ENCODE measurements around the gene KCNK7. TPM values are rescaled to one million over a fixed set of nuclear protein-coding genes. Genes with fewer than 3 reads are reported as not detected.

KCNK7 gene
- total RNA-seq, 1 experiment from 2014 or later = 1.8 TPM

- Mint-ChIP-seq H3K36me3 (ENCODE audit: insufficient read depth in 1 of 3, low read depth in 3 of 3) (no peaks in the 10 kb centered on the region), H3K27ac (no peak overlapping the region; a peak in 2 of 7 replicates), H3K9me3 (no peaks in the 10 kb centered on the region; a peak in 1 of 5 replicates), H3K4me1 (peaks cover 37 to 59% of the 10 kb centered on the region in 2 experiments), H3K4me3 (peak overlapping the region in 1 of 2 experiments; percentile 56; a peak in 3 of 5 replicates), H3K27me3 (ENCODE audit: low read depth) (peaks cover 76% of the 10 kb centered on the region)
- peak; percentile 83 for DNase-seq
- Histone ChIP-seq H4K91ac (ENCODE audit: insufficient read length, low read depth, low read length) (no peak overlapping the region), H3K79me1 (ENCODE audit: insufficient read depth, low read depth, low read length, poor library complexity, severe bottlenecking) (no peaks in the 10 kb centered on the region), H3K9me3 (ENCODE audit: control insufficient read depth, low read depth, low read length) (no peaks in the 10 kb centered on the region), H3K4me2 (ENCODE audit: insufficient read depth, insufficient read length, low read length) (no peak overlapping the region), H3K4me1 (ENCODE audit: insufficient read depth, low read length) (peaks cover 6% of the 10 kb centered on the region; the same call in 1 of the 2 replicates), H3K79me2 (ENCODE audit: insufficient read depth, low read length) (no peaks in the 10 kb centered on the region), H2BK20ac (ENCODE audit: low read depth, low read length, poor library complexity, severe bottlenecking) (no peak overlapping the region), H3K23ac (ENCODE audit: insufficient read length, low read depth, low read length) (no peak overlapping the region), H2BK120ac (ENCODE audit: low read depth, low read length, poor library complexity, severe bottlenecking) (no peak overlapping the region), H3K27ac (ENCODE audit: insufficient read length, low read depth, low read length) (no peak overlapping the region), H2AFZ (ENCODE audit: low read length) (no peak overlapping the region), H4K20me1 (ENCODE audit: control insufficient read depth, insufficient read depth, insufficient read length) (no peaks in the 10 kb centered on the region), H2AK5ac (ENCODE audit: insufficient read length, low read length) (no peak overlapping the region), H3K23me2 (ENCODE audit: insufficient read length, low read depth, low read length, poor library complexity, severe bottlenecking) (no peaks in the 10 kb centered on the region), H3K27me3 (ENCODE audit: insufficient read depth, low read length) (no peaks in the 10 kb centered on the region; the same call in 1 of the 2 replicates), H4K5ac (ENCODE audit: insufficient read length, low read depth, low read length) (no peak overlapping the region), H3K9ac (ENCODE audit: extremely low read depth, insufficient read length, low read length) (no peak overlapping the region), H3K4ac (ENCODE audit: low read depth, low read length) (no peak overlapping the region), H3K18ac (ENCODE audit: insufficient read length, low read depth, low read length) (no peak overlapping the region), H4K8ac (replicated peaks; ENCODE audit: insufficient read length, low read depth, low read length) (no peak overlapping the region), H3K56ac (ENCODE audit: insufficient read length, low read depth, low read length) (no peak overlapping the region), H3T11ph (ENCODE audit: low read length) (no peak overlapping the region), H3K14ac (ENCODE audit: insufficient read depth, low read length) (no peak overlapping the region), H2BK5ac (ENCODE audit: insufficient read length, low read length) (no peak overlapping the region), H2BK15ac (ENCODE audit: low read depth, low read length) (no peak overlapping the region), H2BK12ac (ENCODE audit: insufficient read length, low read depth, low read length) (no peak overlapping the region)
- peak; percentile 74 for TF ChIP-seq CTCF (conservative IDR thresholded peaks at IDR 0.05)
- WGBS (ENCODE audit: extremely low coverage, insufficient read length, low lambda C conversion rate) = no CpG with 5 or more reads among the region's 17 CpGs
Observed at GRCh38 chr11:65551572-65552387, 43.8 kb downstream of the KCNK7 start.
